ENCODE data around the gene NBPF20. TPM values are rescaled to one million over a fixed set of nuclear protein-coding genes. Genes with fewer than 3 reads are reported as not detected.
A peak's percentile ranks its signal among the peaks of the same experiment; 100 is the strongest.
"Not testable (repeated sequence)": the region's sequence is repeated elsewhere in the genome, so short reads cannot be mapped to it uniquely, and the experiment has no call there.

The NBPF20 gene, protein sequence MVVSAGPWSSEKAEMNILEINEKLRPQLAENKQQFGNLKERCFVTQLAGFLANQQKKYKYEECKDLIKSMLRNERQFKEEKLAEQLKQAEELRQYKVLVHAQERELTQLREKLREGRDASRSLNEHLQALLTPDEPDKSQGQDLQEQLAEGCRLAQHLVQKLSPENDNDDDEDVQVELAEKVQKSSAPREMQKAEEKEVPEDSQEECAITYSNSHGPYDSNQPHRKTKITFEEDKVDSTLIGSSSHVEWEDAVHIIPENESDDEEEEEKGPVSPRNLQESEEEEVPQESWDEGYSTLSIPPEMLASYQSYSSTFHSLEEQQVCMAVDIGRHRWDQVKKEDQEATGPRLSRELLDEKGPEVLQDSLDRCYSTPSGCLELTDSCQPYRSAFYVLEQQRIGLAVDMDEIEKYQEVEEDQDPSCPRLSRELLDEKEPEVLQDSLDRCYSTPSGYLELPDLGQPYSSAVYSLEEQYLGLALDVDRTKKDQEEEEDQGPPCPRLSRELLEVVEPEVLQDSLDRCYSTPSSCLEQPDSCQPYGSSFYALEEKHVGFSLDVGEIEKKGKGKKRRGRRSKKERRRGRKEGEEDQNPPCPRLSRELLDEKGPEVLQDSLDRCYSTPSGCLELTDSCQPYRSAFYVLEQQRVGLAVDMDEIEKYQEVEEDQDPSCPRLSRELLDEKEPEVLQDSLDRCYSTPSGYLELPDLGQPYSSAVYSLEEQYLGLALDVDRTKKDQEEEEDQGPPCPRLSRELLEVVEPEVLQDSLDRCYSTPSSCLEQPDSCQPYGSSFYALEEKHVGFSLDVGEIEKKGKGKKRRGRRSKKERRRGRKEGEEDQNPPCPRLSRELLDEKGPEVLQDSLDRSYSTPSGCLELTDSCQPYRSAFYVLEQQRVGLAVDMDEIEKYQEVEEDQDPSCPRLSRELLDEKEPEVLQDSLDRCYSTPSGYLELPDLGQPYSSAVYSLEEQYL (N-terminal part only)
- 2.0 TPM for total RNA-seq

DNA sequence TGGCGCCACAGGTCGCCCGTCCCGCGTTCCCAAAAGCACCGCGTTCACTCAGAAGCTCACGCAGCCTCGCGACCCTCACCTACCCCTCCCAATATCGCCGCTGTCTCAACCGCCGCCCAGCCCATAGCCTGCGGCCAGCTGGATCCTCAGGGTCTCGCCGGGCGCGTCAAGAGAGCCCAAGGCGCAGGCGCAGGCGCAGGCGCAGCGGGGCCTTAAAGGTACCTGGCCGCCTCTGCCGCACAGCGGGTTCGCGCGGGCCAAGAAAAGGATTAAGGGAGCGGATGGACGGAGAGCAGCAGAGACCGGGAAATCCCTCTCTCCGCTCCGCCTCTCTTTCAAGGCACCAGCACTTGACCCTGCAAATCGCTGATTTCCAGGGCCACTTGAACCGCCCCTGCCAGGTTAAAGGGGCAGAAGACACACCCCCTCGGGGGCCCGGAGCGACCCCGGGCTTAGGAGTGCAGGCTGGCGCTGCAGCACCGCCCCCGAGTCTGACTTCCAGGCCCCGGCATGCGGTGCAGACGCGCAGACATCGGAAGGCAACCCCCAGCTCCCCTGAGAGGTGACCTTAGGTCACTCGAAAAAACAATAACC lies at the start of gene NBPF20:
NBPF20 (minus strand) TSS at position 168 of the 594 bp plus-strand sequence. CDS start 20,331 bp downstream, outside the sequence.
- Histone ChIP-seq H3K4me3 (peak within 1 kb of the TSS; percentile 59 to 85), H3K27ac (peak within 1 kb of the TSS in 1 of 2 donors; percentile 50)

DNA sequence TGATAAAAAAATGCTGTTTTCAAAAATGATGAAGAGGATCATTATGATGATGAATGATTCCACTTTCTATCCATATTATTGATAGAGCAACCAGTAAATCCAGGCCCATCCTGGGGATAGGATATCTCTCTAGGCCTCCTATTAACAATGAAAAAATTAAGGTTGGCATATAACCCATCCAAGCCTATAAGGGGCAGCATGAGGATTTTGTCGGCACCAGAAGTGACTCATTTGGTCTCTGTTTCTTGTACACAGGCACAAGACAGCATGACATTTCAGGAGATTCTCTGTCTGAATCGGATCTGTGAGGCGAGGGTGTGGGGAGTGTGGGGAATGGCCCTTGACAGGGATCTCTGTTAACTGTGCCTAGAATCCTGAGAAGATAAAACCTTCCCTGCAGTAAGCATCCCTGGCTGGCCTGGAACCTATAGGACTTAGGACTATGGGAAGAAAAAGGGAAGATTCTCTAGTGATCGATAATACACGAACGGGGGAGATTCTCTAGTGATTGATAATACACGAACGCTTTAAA lies 49.5 kb upstream of the NBPF20 start:
- DNase-seq (ENCODE audit: low spot score in 2 of 2); H3K9me3 ChIP-seq; H3K27me3 ChIP-seq; H3K4me3 ChIP-seq; H3K4me1 ChIP-seq; H3K36me3 ChIP-seq; H3K27ac ChIP-seq; intact Hi-C loops (cut with DNase I): not testable (repeated sequence)

More for the DNA sequence above, at the start of gene NBPF20:
- H3K27me3 ChIP-seq: peaks cover 7% of the 10 kb centered on the region
- H3K36me3 ChIP-seq: no peaks in the 10 kb centered on the region
- peak in 1 of 2 donors; percentile 82 for DNase-seq (ENCODE audit: low spot score in 2 of 2)
- TF ChIP-seq, protein P1, sequence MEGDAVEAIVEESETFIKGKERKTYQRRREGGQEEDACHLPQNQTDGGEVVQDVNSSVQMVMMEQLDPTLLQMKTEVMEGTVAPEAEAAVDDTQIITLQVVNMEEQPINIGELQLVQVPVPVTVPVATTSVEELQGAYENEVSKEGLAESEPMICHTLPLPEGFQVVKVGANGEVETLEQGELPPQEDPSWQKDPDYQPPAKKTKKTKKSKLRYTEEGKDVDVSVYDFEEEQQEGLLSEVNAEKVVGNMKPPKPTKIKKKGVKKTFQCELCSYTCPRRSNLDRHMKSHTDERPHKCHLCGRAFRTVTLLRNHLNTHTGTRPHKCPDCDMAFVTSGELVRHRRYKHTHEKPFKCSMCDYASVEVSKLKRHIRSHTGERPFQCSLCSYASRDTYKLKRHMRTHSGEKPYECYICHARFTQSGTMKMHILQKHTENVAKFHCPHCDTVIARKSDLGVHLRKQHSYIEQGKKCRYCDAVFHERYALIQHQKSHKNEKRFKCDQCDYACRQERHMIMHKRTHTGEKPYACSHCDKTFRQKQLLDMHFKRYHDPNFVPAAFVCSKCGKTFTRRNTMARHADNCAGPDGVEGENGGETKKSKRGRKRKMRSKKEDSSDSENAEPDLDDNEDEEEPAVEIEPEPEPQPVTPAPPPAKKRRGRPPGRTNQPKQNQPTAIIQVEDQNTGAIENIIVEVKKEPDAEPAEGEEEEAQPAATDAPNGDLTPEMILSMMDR (IDR thresholded peaks at IDR 0.05): no peak
- intact Hi-C loops (cut with DNase I): no loop called here
- no peaks in the 10 kb centered on the region for H3K4me1 ChIP-seq
- peaks cover 0 to 4% of the 10 kb centered on the region in 2 donors for H3K9me3 ChIP-seq

DNA sequence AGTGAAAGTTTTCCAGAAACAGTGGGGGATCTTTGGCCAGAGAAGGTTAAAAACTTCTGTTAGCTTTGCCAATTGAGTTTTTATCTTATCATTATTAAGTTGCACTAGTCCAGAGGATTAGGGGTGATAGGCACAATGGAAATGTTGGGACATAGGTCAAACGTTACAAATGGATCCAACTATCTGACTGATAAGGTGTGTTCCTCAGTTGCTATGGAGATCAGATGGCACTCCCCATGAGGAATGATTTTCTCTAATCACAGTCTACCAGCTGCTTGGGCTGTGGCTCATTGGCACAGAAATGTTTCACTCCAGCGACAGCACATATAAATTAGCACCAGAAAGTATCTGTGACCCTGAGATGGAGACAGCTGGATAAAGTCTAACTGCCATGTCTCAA lies 47.3 kb upstream of the NBPF20 start:
- H3K27ac ChIP-seq; H3K27me3 ChIP-seq; H3K4me1 ChIP-seq; H3K9me3 ChIP-seq; DNase-seq (ENCODE audit: low spot score in 2 of 2); H3K36me3 ChIP-seq; H3K4me3 ChIP-seq; intact Hi-C loops (cut with DNase I): not testable (repeated sequence)

DNA sequence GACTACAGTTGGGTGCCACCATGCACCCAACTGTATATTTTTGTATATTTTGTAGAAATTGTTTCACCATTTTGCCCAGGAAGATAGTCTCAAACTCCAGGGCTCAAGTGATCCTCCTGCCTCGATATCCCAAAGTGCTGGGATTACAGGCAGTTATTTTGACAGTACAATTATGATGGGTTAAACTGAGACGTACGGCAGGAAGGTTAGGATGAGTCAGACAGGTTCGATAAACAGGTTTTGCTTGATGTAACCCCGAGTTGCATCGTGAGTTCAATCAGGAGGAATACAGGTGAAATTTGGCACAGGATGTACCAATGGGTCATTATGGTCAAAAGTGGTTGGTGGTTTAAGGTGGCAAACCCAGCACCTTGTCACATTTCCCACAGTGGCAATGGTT lies 46.0 kb upstream of the NBPF20 start:
- H3K4me3 ChIP-seq; H3K36me3 ChIP-seq; H3K4me1 ChIP-seq; H3K27ac ChIP-seq; intact Hi-C loops (cut with DNase I); DNase-seq (ENCODE audit: low spot score in 2 of 2); H3K27me3 ChIP-seq; H3K9me3 ChIP-seq: not testable (repeated sequence)

DNA sequence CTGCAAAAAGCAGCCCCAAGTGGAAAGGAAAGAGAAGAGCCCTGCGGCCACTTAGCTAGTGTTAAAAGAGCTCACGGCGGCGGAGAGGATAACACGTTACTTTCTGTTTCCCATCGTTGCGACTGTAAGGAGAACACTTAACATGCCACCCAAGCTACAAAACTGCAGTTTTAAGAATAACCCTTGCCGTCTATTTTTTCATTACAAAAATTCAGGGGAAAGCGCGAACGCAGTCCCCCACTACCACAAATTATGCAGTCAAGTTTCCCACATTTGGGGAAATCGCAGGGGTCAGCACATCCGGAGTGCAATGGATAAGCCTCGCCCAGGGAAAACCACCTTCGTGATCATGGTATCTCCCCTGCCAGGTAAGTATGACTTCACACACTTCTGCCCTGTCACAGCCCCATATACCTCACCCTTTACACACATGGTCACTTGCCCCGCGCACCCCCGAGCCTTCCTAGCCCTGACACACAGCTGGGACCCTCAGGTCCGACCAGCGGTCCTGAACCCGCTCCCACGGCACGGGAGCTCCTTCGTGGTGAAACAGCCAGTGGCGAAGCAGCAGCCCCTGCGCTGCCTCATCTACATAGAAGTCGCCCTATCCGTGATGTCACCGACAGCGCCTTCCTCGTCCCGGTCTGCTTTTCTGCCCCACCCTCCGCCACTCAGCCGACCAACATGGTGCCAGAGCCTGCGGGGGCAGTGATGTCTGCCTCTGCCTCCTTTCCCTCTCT lies 40.2 kb upstream of the NBPF20 start:
- H3K27ac ChIP-seq: not testable (repeated sequence)
- DNase-seq (ENCODE audit: low spot score in 2 of 2): peak; percentile 15 to 80

DNA sequence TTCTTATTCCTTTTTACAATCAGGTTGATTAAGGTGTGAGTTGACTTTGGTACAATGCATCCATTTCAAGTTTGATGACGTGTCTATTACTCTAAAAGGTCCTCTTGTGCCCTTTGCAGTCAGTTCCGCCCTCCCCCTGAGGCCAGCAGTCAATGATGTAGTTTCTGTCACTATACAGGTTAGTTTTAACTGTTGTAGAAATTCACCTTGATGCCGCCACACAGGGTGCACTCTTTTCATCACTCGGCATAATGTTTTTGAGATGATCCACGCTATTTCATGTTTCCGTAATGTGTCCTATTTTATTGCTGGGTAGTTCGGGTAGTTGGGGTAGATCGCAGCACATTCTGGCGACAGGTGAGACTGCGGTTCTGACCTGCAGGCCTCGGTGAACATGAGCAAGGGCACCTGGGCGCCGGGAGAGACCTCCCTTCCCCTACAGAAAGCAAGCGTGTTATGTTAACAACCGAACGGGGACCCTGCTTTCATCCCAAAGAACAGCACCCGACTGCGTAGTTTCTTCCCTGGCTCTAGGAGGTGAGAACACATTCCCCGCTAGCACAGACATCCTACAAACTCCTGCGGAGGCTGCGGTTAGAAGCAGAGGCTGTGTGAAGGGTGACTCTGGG lies 39.4 kb upstream of the NBPF20 start:
- peak overlapping the region; percentile 51 to 59 for H3K4me3 ChIP-seq
- H3K9me3 ChIP-seq; H3K27ac ChIP-seq; H3K4me1 ChIP-seq; intact Hi-C loops (cut with DNase I); DNase-seq (ENCODE audit: low spot score in 2 of 2); H3K36me3 ChIP-seq; H3K27me3 ChIP-seq: not testable (repeated sequence)

More for the DNA sequence above, 40.2 kb upstream of the NBPF20 start:
- H3K4me1 ChIP-seq; intact Hi-C loops (cut with DNase I); H3K9me3 ChIP-seq; H3K27me3 ChIP-seq; H3K36me3 ChIP-seq: not testable (repeated sequence)
- peak overlapping the region; percentile 51 to 59 for H3K4me3 ChIP-seq

DNA sequence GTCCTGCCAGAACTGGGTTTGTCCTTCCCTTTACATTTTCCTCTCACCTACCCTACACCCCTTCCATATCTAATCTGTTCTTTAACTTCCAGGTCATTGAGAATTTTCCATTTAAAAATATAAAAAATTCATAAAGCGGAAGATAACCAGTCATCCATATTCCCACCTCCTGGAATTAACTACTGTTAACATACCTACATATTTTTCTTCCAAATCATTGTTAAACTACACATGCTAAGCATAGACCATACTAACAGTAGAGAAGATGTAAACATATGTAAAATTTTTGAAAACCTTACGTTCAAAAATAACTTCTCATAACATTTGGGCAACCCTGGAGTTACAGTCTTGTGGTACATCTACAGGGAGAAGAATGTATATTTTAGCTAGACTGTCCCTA lies 38.6 kb upstream of the NBPF20 start:
- H3K36me3 ChIP-seq; H3K9me3 ChIP-seq; H3K4me3 ChIP-seq; intact Hi-C loops (cut with DNase I); DNase-seq (ENCODE audit: low spot score in 2 of 2); H3K27me3 ChIP-seq; H3K27ac ChIP-seq; H3K4me1 ChIP-seq: not testable (repeated sequence)

DNA sequence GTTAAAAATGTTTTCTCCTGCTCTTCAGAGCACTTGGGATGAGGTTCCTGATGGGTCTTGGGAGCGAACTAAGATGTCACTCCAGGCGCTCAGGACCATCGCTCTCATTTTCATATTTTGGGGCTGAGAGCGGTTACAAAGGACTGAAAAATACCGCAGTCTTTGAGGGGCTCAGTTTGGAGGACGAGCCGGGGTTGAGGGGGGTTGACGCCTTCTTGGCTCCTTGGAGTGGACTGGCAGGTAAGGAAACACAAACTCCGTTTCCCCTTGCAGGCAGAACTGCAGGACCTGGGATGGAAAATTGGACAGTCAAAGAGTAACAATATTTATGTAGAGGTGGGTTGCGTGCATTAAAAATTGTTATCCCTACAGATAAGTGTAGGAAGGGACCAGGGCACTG lies 35.3 kb upstream of the NBPF20 start:
- intact Hi-C loops (cut with DNase I); H3K9me3 ChIP-seq; H3K27me3 ChIP-seq; H3K27ac ChIP-seq; H3K36me3 ChIP-seq; H3K4me3 ChIP-seq; DNase-seq (ENCODE audit: low spot score in 2 of 2); H3K4me1 ChIP-seq: not testable (repeated sequence)

DNA sequence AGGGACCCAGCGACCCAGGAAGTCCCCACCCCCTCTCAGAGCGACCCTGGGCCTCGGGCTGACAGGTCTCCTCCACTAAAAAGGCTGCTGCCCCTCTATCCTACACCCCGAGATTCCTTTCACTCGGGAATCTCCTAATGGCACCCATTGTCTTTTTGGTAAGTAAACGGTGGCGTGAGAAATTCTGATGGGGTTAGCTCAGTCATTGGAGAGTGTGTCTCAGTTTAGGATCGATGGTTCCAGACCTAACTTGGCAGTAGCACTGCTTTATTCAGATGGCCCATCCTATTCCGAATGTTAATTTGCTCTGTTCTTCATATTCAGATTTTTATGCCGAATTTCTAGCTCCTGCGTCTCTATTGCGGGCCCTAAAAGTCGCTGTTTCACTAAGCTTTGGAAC lies 34.6 kb upstream of the NBPF20 start:
- H3K36me3 ChIP-seq; H3K27ac ChIP-seq; H3K4me1 ChIP-seq; H3K4me3 ChIP-seq; H3K9me3 ChIP-seq; intact Hi-C loops (cut with DNase I); H3K27me3 ChIP-seq; DNase-seq (ENCODE audit: low spot score in 2 of 2): not testable (repeated sequence)

DNA sequence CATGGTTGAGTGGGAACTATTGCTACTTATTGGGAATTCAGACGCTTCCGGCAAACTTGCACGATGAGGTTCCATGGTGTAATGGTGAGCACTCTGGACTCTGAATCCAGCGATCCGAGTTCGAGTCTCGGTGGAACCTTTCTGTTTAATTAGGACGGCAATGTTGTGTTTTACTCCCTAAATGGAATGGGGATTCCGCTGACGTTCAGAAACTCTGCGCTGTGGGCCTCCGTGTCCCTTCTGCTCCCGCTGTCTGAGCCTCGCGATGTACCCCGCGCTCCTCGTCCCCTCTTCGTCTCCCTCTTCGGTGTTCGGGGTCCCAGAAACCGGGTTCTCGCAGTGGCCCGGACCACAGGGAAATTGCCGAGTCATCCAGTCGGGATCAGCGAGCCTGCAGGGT lies 34.2 kb upstream of the NBPF20 start:
- DNase-seq (ENCODE audit: low spot score in 2 of 2); H3K4me1 ChIP-seq; H3K27me3 ChIP-seq; H3K27ac ChIP-seq; H3K4me3 ChIP-seq; H3K9me3 ChIP-seq; intact Hi-C loops (cut with DNase I); H3K36me3 ChIP-seq: not testable (repeated sequence)

DNA sequence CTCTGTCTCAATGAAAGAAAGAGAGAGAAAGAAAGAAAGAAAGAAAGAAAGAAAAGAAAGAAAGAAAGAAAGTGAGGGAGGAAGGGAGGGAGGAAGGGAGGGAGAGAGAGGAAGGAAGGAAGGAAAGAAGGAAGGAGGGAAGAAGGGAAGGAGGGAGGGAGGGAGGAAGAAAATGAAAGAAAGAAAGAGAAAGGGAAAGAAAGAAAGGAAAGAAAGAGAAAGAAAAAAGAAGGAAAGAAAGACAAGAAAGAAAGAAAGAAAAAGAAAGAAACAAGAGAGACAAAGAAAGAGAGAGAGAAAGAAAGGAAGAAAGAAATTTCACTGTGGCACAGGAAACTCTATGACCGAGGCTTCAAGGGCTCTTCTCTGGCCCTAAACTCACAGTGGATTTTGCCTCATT lies 33.7 kb upstream of the NBPF20 start:
- H3K27me3 ChIP-seq; H3K4me3 ChIP-seq; H3K9me3 ChIP-seq; H3K36me3 ChIP-seq; H3K4me1 ChIP-seq; H3K27ac ChIP-seq; intact Hi-C loops (cut with DNase I); DNase-seq (ENCODE audit: low spot score in 2 of 2): not testable (repeated sequence)

DNA sequence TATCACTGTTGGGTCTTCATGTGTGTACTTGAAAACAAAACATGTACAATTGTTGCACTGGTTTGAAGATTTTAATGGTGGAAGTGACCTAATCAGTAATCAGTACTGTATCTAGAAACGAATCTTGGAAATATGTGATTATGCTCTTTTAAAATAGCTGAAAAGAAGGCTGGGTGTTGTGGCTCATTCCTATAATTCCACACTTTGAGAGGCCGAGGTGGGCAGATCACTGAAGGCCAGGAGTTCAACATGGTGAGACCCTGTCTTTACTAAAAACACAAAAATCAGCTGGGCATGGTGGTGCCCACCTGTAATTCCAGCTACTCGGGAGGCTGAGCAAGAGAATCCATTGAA lies 29.4 kb upstream of the NBPF20 start:
- DNase-seq (ENCODE audit: low spot score in 2 of 2); H3K9me3 ChIP-seq; H3K4me3 ChIP-seq; intact Hi-C loops (cut with DNase I); H3K27ac ChIP-seq; H3K27me3 ChIP-seq; H3K36me3 ChIP-seq; H3K4me1 ChIP-seq: not testable (repeated sequence)
